RWPE2 (cell line): ENCODE measurements around the gene PBX1.

Experiments
- ATAC-seq: fragments of 200-7000 bp; cut with Tn5 transposase; 3 replicates; pipeline ENCODE4 v1.9.1; 2021; ENCODE audit warnings: low read depth
- DNase-seq: peaks from one replicate; pipeline ENCODE4 v3.0.0-alpha.2; 2020; ENCODE audit warnings: low spot score
- H3K27ac ChIP-seq: fragments of 450-650 bp; 2 replicates; pipeline ENCODE4 v1.5.1; 2017; ENCODE audit warnings: mild to moderate bottlenecking; ENCODE audit not compliant: poor library complexity, severe bottlenecking
- H3K27me3 ChIP-seq: fragments of 250-450 bp; sonication (Bioruptor Pico); 2 replicates; pipeline ENCODE4 v1.5.1; 2021; ENCODE audit warnings: mild to moderate bottlenecking, moderate library complexity; ENCODE audit not compliant: insufficient read depth, poor library complexity, severe bottlenecking
- H3K36me3 ChIP-seq: fragments of 250-450 bp; sonication (Bioruptor Pico); 2 replicates; pipeline ENCODE4 v1.5.1; 2020; ENCODE audit warnings: low read depth, mild to moderate bottlenecking, moderate library complexity
- H3K4me1 ChIP-seq: fragments of 250-450 bp; sonication (Bioruptor Pico); 2 replicates; pipeline ENCODE4 v1.5.1; 2021; ENCODE audit warnings: mild to moderate bottlenecking, moderate library complexity; ENCODE audit not compliant: insufficient read depth, poor library complexity, severe bottlenecking
- H3K4me3 ChIP-seq: fragments of 250-450 bp; sonication (Bioruptor Pico); 2 replicates; pipeline ENCODE4 v1.5.1; 2021; ENCODE audit warnings: mild to moderate bottlenecking, moderate library complexity; ENCODE audit not compliant: severe bottlenecking
- H3K9me3 ChIP-seq: fragments of 250-450 bp; sonication (Bioruptor Pico); 2 replicates; pipeline ENCODE4 v1.5.1; 2021; ENCODE audit warnings: mild to moderate bottlenecking, moderate library complexity; ENCODE audit not compliant: severe bottlenecking
- TF ChIP-seq, protein P1 (sequence below): fragments of 450-650 bp; IDR thresholded peaks from one replicate; pipeline ENCODE4 v1.5.1; 2017; ENCODE audit warnings: mild to moderate bottlenecking, moderate library complexity; ENCODE audit not compliant: poor library complexity, severe bottlenecking

The PBX1 gene

DNA sequence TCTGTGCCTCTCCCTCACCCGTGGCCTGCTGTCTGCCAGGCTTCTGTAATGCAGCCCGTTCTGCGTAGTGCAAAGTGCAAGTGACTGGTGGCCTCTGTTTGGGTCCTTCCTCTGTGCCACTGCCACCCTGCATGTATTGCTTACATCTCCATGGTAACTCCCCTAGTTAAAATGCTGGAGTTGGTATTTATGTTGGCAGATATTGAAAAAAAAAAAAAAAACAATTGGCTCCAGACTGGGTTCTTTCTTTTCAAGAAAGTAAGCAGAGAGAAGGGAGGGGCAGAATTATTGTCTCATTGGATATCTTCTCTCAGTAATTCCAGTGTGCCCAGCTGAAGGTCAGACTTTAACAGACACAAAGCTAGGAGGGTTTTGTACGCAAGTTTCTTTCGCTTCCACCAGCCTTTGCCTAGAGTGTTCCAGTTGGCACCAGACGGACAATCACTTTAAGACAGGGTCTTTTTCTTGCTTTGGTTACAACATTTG lies 242.3 kb downstream of the PBX1 start:
- H3K4me3 ChIP-seq: no peak overlapping the region
- no peaks in the 10 kb centered on the region for H3K27me3 ChIP-seq
- ATAC-seq (no peak), DNase-seq (no peak)
- H3K4me1 ChIP-seq: no peaks in the 10 kb centered on the region
- no peaks in the 10 kb centered on the region for H3K9me3 ChIP-seq
- no peaks in the 10 kb centered on the region for H3K36me3 ChIP-seq
- TF ChIP-seq, protein P1, sequence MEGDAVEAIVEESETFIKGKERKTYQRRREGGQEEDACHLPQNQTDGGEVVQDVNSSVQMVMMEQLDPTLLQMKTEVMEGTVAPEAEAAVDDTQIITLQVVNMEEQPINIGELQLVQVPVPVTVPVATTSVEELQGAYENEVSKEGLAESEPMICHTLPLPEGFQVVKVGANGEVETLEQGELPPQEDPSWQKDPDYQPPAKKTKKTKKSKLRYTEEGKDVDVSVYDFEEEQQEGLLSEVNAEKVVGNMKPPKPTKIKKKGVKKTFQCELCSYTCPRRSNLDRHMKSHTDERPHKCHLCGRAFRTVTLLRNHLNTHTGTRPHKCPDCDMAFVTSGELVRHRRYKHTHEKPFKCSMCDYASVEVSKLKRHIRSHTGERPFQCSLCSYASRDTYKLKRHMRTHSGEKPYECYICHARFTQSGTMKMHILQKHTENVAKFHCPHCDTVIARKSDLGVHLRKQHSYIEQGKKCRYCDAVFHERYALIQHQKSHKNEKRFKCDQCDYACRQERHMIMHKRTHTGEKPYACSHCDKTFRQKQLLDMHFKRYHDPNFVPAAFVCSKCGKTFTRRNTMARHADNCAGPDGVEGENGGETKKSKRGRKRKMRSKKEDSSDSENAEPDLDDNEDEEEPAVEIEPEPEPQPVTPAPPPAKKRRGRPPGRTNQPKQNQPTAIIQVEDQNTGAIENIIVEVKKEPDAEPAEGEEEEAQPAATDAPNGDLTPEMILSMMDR: no peak
- no peak overlapping the region for H3K27ac ChIP-seq

DNA sequence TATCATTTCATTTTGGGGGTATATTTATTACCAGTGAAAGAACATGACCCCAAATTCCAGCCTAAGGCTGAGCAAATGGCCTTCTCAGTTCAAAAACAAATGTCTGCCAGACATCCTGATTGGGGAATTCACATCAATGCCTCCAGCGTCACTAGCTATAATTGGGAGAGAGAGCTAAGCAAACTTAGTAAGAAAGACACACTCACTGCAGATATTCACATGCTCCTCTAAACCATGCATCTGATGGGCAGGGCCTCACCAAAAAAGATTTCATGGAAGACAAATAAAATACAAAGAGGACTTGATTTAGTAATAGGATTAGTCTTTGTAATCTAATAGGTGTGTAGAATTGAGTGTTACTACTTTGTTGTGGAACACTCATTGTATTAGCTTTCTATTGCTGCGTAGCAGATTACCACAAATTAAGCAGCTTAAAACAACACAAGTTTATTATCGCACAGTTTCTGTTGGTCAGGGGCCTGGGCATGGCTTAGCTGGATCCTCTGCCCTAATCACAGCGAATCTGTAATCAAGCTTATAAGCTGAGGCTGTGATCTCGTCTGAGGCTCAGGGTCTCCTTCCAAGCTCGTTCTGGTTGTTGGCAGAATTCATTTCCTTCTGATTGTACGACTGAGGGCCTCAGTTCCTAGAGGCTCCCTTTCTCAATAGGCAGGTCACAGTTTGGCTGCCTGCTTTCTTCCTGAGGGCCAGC lies 243.0 kb downstream of the PBX1 start:
- no peak for ATAC-seq
- no peak for DNase-seq
- H3K27me3 ChIP-seq: no peaks in the 10 kb centered on the region
- H3K4me3 ChIP-seq: no peak overlapping the region
- TF ChIP-seq, protein P1: no peak
- no peaks in the 10 kb centered on the region for H3K4me1 ChIP-seq
- H3K36me3 ChIP-seq: no peaks in the 10 kb centered on the region
- H3K27ac ChIP-seq: no peak overlapping the region
- no peaks in the 10 kb centered on the region for H3K9me3 ChIP-seq

DNA sequence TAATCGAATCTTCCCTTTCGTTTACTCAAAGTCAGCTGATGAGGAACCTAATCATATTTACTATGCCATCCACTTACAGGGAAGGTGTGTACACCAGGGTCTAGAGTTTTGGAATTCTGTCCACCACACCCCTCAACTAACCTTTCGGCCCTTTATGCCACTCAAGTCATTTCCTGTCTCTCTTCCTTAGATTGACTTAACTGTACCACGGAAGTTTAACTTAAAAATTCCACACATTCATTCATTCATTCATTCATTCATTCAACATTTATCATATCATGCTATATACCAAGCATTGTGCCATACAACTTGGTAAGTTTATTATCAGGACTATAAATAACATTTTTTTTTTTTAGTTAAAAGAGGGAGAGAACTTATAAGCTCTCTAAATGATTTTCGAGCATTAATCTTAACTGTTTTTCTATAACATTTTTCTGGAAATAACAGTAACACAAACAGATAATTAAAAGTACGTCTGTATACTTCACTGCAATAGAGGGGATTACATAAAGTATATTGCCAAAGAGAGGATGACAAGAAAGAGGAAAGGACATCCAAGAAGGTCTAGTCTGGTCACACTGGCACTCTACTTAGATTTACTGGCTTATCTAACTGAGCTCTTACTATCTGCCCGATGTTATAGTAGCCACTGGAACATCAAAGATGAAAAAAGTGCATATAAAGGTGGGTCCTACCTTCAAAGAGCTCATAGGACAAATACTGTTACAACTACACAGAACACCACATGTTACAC lies 243.7 kb downstream of the PBX1 start:
- Histone ChIP-seq H3K27ac (no peak overlapping the region), H3K9me3 (no peaks in the 10 kb centered on the region), H3K4me3 (no peak overlapping the region), H3K36me3 (no peaks in the 10 kb centered on the region), H3K27me3 (no peaks in the 10 kb centered on the region), H3K4me1 (no peaks in the 10 kb centered on the region)
- ATAC-seq (no peak), DNase-seq (no peak)
- TF ChIP-seq, protein P1: no peak

DNA sequence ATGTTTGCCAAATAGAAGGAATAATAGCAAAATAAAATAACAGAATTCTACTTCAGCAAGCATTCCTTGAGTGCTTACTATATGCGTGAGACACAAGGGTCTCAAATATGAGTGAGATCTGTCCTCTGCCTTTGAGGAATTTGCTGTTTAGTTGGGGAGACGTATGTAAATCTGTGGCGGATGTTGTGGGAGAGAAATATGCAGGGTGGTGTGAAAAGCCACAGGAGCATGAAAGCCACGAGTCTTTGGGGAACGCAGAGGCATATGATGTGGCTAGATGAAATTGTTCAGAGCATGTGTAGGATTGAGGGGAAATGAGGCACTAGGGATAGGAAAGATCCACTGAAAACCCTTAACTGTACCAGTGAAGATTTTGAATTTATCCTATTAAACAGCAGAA lies 244.4 kb downstream of the PBX1 start:
- H3K36me3 ChIP-seq: no peaks in the 10 kb centered on the region
- no peak for ATAC-seq
- H3K27me3 ChIP-seq: no peaks in the 10 kb centered on the region
- no peaks in the 10 kb centered on the region for H3K4me1 ChIP-seq
- no peak overlapping the region for H3K27ac ChIP-seq
- TF ChIP-seq, protein P1: no peak
- no peaks in the 10 kb centered on the region for H3K9me3 ChIP-seq
- no peak overlapping the region for H3K4me3 ChIP-seq
- DNase-seq: no peak

DNA sequence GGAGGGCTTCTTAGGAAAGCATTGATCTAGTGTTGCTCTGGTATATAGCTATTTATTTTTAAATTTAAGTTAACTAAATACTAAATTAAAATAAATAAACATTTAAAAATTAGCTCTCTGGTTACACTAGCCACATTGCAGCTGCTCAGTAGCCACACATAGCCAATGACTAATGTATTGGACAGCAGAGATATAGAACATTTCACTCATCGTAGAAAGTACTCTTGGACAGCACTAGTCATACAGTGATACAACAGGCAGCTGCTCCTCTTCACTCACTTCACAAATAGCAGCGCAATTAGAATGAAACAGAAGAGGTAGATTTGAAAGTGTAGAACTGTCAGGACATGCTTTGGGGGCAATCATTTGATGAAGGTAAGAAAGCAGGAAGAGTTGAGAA lies 245.4 kb downstream of the PBX1 start:
- no peaks in the 10 kb centered on the region for H3K36me3 ChIP-seq
- no peak overlapping the region for H3K4me3 ChIP-seq
- H3K9me3 ChIP-seq: no peaks in the 10 kb centered on the region
- TF ChIP-seq, protein P1: no peak
- no peak overlapping the region for H3K27ac ChIP-seq
- no peaks in the 10 kb centered on the region for H3K27me3 ChIP-seq
- ATAC-seq: no peak
- H3K4me1 ChIP-seq: no peaks in the 10 kb centered on the region
- no peak for DNase-seq
